ENCODE measurements around the gene RTL10. TPM values are rescaled to one million over a fixed set of nuclear protein-coding genes. Genes with fewer than 3 reads are reported as not detected.

RTL10 gene
- total and polyA plus RNA-seq, 2 of the 13 experiments (the other 11 are each of a cell fraction or from before 2014, with no cell fraction given): 14.1 to 15.8 TPM

GRCh38 chr22:19896665-19897355 is 42.1 kb upstream of the RTL10 start:
- in situ Hi-C loops (cut with HindIII; ENCODE audit: extremely low pct_ligation_motif_present, low pct_unique_long_range_greater_than_20kb): no loop called here

DNA sequence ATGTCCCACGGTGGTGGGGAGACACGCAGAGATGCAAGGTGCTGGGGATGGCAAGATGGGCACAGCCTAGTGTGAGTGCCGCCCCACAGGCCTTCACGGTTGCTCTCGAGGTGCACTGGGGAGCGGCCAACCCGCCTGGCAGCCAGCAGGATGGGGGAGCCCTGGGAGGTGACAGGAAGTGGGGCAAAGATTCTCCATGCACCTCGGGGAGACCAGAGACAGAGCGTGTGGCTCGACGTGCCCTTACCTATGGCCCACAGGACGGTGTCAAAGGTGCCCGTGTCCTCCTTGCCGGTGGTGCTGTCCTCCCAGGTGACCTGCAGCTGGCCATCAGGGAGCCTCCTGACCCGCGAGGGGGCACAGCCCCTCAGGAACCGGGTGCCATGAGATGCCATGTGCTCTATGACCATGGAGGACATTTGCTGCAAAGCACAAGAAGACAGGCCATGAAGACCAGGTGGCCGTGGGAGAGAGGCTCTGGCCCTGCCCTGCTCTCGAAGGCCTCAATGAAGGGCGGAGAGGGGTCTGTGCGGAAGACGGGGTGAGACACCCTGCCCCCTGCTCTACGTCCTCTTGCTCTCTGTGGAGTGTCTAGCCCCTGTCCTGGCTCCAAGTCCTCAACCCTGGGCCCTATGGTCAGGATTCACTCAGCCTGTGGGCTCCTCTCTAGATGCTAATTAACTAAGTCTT is 40.6 kb upstream of the RTL10 start:
- CTCF ChIA-PET (ENCODE audit: low intra/inter-chr PET ratio, low total read pairs): no interaction called here

More at GRCh38 chr22:19896665-19897355, 42.1 kb upstream of the RTL10 start:
- ChIA-PET CTCF (ENCODE audit: low intra/inter-chr PET ratio, low total read pairs) (no interaction called here), POLR2A (interaction anchor here (1.6 kb wide), 1 partner anchor 42 kb away, joined by 3 read pairs; the partner anchor contains the start of genes GNB1L and RTL10)
- Histone ChIP-seq H3K4me1 (ENCODE audit: insufficient read depth, low read length) (peaks cover 64% of the 10 kb centered on the region), H3K27ac (ENCODE audit: extremely low read length, insufficient read depth, low read length) (no peak overlapping the region), H3K4me2 (ENCODE audit: low read depth, low read length) (no peak overlapping the region), H3K36me3 (replicated peaks in 1 of 2; ENCODE audit: control insufficient read depth in 1 of 2, insufficient read depth in 2 of 2, low read length in 2 of 2) (peaks cover 5 to 15% of the 10 kb centered on the region in 2 experiments; a peak in 4 of 5 replicates), H4K20me1 (ENCODE audit: insufficient read depth, low read length) (no peaks in the 10 kb centered on the region), H3K27me3 (ENCODE audit: control insufficient read depth in 1 of 2, insufficient read depth in 2 of 2, low read length in 2 of 2) (no peaks in the 10 kb centered on the region), H3K4me3 (replicated peaks in 1 of 3; ENCODE audit: insufficient read depth in 1 of 3, low read depth in 2 of 3, low read length in 3 of 3) (no peak overlapping the region), H3K9ac (ENCODE audit: insufficient read depth, low read depth, low read length) (no peak overlapping the region), H3K79me2 (ENCODE audit: insufficient read depth, low read length) (no peaks in the 10 kb centered on the region), H3K9me3 (ENCODE audit: low read length) (no peaks in the 10 kb centered on the region), H2AFZ (ENCODE audit: low read length) (no peak overlapping the region)
- no peak for DNase-seq (ENCODE audit: low spot score)
- ATAC-seq: no peak
- TF ChIP-seq ELF4 (CRISPR knock-in tag; IDR thresholded peaks at IDR 0.05; ENCODE audit: borderline replicate concordance): no peak
- TF ChIP-seq EED (CRISPR knock-in tag; IDR thresholded peaks at IDR 0.05): no peak
- TF ChIP-seq ZFX (CRISPR knock-in tag; IDR thresholded peaks at IDR 0.05; ENCODE audit: low read depth): no peak
- no peak for TF ChIP-seq NR2F6 (IDR thresholded peaks at IDR 0.05)
- no peak for TF ChIP-seq NR2F6 (CRISPR knock-in tag; IDR thresholded peaks at IDR 0.05)
- peak; percentile 22 for TF ChIP-seq AGO2 (optimal IDR thresholded peaks at IDR 0.05; ENCODE audit: low read depth, low read length)
- BruUV-seq (replicated peaks): no TSS peak
- no peak for FAIRE-seq
- intact Hi-C loops (cut with micrococcal nuclease; ENCODE audit: unreplicated experiment): no loop called here
- 95% methylated on average over 11 of the region's 15 CpGs for WGBS (ENCODE audit: low lambda C conversion rate)

More for the DNA sequence above, 40.6 kb upstream of the RTL10 start:
- intact Hi-C loops (cut with micrococcal nuclease; ENCODE audit: unreplicated experiment) (no loop called here), in situ Hi-C loops (cut with HindIII; ENCODE audit: extremely low pct_ligation_motif_present, low pct_unique_long_range_greater_than_20kb) (no loop called here)
- H3K9me3 ChIP-seq (ENCODE audit: low read length): no peaks in the 10 kb centered on the region
- POLR2A ChIA-PET: no interaction called here
- H3K4me1 ChIP-seq (ENCODE audit: insufficient read depth, low read length): peaks cover 61% of the 10 kb centered on the region
- ATAC-seq (no peak), DNase-seq (ENCODE audit: low spot score) (no peak), FAIRE-seq (no peak)
- no peak overlapping the region for H3K4me2 ChIP-seq (ENCODE audit: low read depth, low read length)
- no peak overlapping the region for H3K27ac ChIP-seq (ENCODE audit: extremely low read length, insufficient read depth, low read length)
- no peak for TF ChIP-seq ARID2 (CRISPR knock-in tag; IDR thresholded peaks at IDR 0.05; ENCODE audit: borderline replicate concordance)
- H3K79me2 ChIP-seq (ENCODE audit: insufficient read depth, low read length): no peaks in the 10 kb centered on the region
- H3K36me3 ChIP-seq (replicated peaks in 1 of 2; ENCODE audit: control insufficient read depth in 1 of 2, insufficient read depth in 2 of 2, low read length in 2 of 2): peaks cover 5 to 15% of the 10 kb centered on the region in 2 experiments; a peak in 3 of 5 replicates
- no TSS peak for BruUV-seq (replicated peaks)
- H3K9ac ChIP-seq (ENCODE audit: insufficient read depth, low read depth, low read length): no peak overlapping the region
- H3K27me3 ChIP-seq (ENCODE audit: control insufficient read depth in 1 of 2, insufficient read depth in 2 of 2, low read length in 2 of 2): no peaks in the 10 kb centered on the region
- H2AFZ ChIP-seq (ENCODE audit: low read length): no peak overlapping the region
- WGBS (ENCODE audit: low lambda C conversion rate): 87% methylated on average over 9 of the region's 23 CpGs
- H3K4me3 ChIP-seq (replicated peaks in 1 of 3; ENCODE audit: insufficient read depth in 1 of 3, low read depth in 2 of 3, low read length in 3 of 3): no peak overlapping the region
- no peaks in the 10 kb centered on the region for H4K20me1 ChIP-seq (ENCODE audit: insufficient read depth, low read length)

Data from HepG2 (cell line).